HG02763 (cell line): Measurements from ENCODE around the gene TYMP.
A peak's percentile ranks its signal among the peaks of the same experiment; 100 is the strongest.

Experiments used
- ATAC-seq: cut with Tn5 transposase; IDR thresholded peaks from one replicate; pipeline ENCODE4 v1.9.1; 2021; ENCODE audit warnings: mild to moderate bottlenecking, moderate library complexity; ENCODE audit not compliant: unreplicated experiment

TYMP gene

GRCh38 chr22:50506611-50507420 is 23.0 kb downstream of the TYMP start:
- ATAC-seq = peak; percentile 5

DNA sequence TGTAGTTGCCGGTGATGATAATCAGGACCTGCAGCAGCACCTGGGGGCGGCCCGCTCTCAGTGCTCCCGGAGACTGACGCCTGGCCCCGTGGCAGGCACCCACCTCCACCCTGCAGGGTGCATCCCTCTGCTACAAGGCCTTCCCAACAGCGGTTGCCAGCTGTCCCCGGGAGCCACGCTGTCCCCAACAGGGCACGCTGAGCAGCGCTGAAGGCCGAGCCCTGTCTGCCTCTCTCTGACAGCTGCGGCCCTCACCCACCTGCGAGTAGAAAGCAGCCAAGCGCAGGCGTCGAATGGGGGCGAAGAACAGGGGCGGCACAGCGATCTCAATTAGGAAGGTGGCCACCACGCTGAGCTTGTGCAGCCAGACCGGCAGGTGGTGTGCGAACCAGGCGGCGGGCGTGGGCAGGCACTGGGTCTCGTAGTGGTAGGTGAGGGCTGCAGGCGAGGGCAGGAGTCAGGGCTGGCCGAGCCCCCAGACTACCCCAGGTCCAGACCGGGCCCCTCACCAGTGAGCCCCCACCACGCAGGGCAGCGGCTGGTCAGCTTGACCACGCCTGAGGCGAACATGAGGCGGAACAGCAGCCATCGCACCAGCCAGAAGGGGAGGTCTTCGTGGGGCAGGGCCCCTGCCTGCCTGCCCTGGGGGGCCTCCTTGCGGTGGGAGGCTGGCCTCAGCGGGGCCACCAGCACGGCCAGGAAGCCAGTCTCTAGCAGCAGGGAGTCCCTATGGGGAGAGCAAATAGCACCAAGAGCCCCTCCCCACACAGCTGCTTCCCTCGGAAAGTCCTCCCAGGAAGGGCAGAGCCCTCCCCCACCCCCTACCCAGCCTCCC is 23.8 kb downstream of the TYMP start:
- ATAC-seq = no peak

DNA sequence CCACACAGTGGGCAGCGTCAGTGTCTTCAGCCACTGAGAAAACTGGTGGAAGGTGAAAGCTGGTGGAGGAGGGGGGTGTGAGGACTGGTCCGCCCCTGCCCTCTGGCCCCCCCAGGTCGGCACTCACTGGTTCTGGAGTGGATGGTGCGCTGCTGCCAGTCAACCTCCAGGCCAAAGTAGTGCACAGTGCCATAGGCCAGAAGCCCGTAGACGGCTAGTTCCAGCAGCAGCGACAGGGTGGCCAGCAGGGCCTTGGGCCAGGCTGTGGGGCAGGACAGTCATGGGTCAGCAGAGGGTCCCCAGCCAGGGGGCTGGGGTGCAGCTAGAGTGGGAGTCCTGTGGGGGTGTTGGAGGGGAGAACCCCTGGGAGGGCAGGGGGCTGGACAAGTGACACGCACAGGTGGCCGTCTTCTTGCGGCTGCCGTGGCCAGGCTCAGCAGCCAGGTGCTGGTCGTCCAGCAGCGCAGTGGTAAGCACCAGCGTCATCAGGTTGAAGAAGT is 24.5 kb downstream of the TYMP start:
- no peak for ATAC-seq

- ATAC-seq = no peak
Measured at GRCh38 chr22:50504369-50505211, 25.2 kb downstream of the TYMP start.

GRCh38 chr22:50503475-50504145 is 26.2 kb downstream of the TYMP start:
- no peak for ATAC-seq

- ATAC-seq = no peak
Measured at GRCh38 chr22:50502628-50503474, 27.0 kb downstream of the TYMP start.

DNA sequence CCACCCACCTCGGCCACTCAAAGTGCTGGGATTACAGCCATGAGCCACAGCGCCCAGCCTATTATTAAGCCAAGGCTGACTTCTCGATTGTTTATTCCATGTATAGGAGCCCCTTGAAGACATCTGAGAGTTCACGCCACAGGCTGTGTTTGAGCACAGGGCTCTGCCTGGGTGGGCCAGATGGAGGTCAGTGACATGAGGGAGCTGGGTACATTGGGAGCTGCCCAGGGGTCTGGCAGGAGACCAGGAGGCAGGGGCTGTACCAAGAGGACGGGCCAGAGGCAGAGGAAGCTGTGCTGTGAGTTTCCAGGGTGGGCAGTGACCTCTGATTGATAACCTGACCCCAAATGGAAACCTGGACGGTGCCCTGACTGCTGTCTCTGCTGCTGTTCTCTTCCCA is 27.7 kb downstream of the TYMP start:
- ATAC-seq = no peak

DNA sequence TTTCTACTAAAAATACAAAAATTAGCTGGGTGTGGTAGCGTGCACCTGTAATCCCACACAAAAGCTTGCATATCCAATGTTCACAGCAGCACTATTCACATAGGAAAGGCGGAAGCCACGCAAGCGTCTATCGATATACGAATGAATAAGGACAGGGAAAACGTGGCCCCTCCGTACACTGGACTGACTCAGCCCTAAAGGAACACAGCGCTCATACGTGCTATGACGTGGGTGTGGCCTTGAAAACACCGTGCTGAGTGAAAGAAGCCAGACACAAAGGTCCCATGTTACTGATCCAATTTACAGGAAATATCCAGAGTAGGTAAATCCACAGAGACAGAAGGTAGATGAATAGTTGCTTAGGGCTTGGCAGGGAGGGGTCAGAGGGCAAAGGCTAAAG is 29.4 kb downstream of the TYMP start:
- no peak for ATAC-seq

DNA sequence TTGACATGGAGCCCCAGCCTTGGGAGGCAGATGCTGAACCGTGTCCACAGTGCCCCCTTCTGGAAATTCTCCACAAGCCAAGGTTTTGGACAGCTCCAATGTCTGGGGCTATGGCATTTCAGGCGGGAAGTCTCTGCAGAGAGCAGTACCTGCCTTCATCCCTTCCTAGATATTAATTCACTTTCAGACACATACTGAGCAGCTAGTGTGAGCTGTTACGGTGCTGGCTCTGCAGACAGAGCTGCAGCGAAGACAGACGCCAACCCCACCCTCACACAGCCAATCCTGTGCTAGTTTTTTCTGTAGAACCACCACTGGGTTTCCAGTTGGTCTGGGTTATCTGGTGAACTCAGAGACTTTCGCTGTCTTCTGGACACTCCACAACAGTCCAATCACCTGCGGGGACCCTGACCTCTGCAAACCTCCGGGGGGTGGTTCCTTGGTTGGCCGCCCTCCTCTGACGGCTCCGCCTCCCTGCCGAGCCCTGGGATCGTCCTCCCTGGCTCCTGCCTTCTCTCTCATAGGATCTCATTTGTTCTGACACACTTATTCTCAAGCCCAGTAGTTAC is 31.4 kb downstream of the TYMP start:
- no peak for ATAC-seq

- ATAC-seq = no peak
Measured at GRCh38 chr22:50497093-50497492, 32.7 kb downstream of the TYMP start.

GRCh38 chr22:50490531-50491308 is 39.1 kb downstream of the TYMP start:
- no peak for ATAC-seq

GRCh38 chr22:50489363-50490243 is 40.2 kb downstream of the TYMP start:
- ATAC-seq = no peak

DNA sequence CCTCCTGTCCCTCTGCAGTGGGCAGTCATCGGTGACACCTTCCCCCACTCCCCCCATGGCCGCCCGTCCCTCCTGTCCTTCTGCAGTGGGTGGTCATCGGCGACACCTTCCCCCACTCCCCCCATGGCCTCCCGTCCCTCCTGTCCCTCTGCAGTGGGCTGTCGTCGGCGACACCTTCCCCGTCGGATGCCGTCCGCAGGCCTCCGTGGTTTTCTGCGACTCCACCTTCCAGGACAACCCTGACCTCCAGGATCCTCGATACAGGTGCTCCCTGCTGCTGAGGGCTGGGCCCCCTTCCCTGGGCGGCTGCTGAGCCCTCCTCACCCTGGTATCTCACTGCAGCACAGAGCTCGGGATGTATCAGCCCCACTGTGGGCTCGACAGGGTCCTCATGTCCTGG is 40.9 kb downstream of the TYMP start:
- no peak for ATAC-seq

- no peak for ATAC-seq
Measured at GRCh38 chr22:50488006-50488677, 41.7 kb downstream of the TYMP start.

DNA sequence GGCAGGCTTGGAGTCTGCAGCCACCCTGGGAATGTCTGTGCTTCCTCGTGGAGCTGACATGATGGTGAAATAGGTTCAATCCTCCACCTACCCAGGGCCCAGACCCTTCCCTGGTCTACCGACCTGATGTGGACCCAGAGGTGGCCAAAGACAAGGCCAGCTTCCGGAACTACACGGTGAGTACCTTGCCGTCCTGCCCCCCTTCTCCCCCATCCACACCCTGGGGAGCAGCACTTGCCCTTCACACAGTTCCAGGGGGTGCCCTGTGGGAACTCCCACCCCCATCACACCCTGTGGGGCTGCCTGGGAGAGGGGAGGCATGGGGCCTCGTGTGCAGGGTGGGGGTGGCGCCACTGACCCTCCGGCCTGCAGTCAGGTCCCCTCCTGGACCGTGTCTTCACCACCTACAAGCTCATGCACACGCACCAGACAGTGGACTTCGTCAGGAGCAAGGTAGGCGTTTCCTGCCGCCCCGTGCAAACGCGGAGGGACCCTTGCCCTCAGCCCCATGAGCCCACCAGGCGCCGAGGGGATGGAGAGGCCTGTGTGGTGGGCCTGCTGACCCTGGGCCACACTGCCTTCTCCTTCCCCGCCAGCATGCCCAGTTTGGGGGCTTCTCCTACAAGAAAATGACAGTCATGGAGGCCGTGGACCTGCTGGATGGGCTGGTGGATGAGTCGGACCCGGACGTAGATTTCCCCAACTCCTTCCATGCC is 42.4 kb downstream of the TYMP start:
- no peak for ATAC-seq

- ATAC-seq = no peak
Measured at GRCh38 chr22:50486561-50487289, 43.1 kb downstream of the TYMP start, which contains the start of gene MIOX. Gene MIOX (plus strand): TSS chr22:50486859. CDS start chr22:50486898, 39 bp downstream.
